A549 (cell line): ENCODE measurements around the gene MOCOS. TPM values are rescaled to one million over a fixed set of nuclear protein-coding genes. Genes with fewer than 3 reads are reported as not detected.
A peak's percentile ranks its signal among the peaks of the same experiment; 100 is the strongest.

ENCODE experiments used
- ATAC-seq, 2 experiments: fragments of 200-7000 bp in 1 of 2; fragments of >200 bp in 1 of 2; cut with Nextera tagmentation in 1 of 2; cut with Tn5 transposase in 1 of 2; 3 replicates each; pipeline versions ENCODE4 v1.8.0 to v1.9.1; 2018 to 2020; ENCODE audit warnings: mild to moderate bottlenecking in 1 of 2, moderate library complexity in 1 of 2
- CTCF ChIA-PET: fragments of 300-600 bp; sonication (Branson Sonifier 250); formaldehyde crosslinking; extraction: SDS; loops from one replicate; lab custom pipeline; 2021; ENCODE audit warnings: antibody characterized with exemption, inconsistent platforms; lab: Yijun Ruan, JAX
- POLR2A ChIA-PET: fragments of 350-600 bp; formaldehyde crosslinking; extraction: SDS; loops from one replicate; lab custom pipeline; 2021; ENCODE audit warnings: antibody characterized with exemption, inconsistent platforms; lab: Yijun Ruan, JAX
- DNase-seq, 2 experiments: peaks; one replicate each; pipeline versions ENCODE4 v3.0.0 to v3.0.0-alpha.2; 2011 to 2016; ENCODE audit warnings: low read depth in 1 of 2, low spot score in 1 of 2
- FAIRE-seq: peaks from 2 replicates; lab custom pipeline; 2011; peaks lifted over from hg19 to GRCh38; lab: Jason Lieb, UNC
- H3K27ac ChIP-seq, 2 experiments: fragments of >200 bp; sonication (Bioruptor Twin); formaldehyde crosslinking; 3 replicates each; pipeline ENCODE4 v1.5.1; 2016 to 2017
- H3K4me1 ChIP-seq: fragments of >200 bp; sonication (Bioruptor Twin); formaldehyde crosslinking; 3 replicates; pipeline ENCODE4 v1.6.1; 2016
- H3K4me2 ChIP-seq: fragments of >200 bp; sonication (Bioruptor Twin); formaldehyde crosslinking; 3 replicates; pipeline ENCODE4 v1.6.1; 2016
- H3K4me3 ChIP-seq: fragments of >200 bp; sonication (Bioruptor Twin); formaldehyde crosslinking; 3 replicates; pipeline ENCODE4 v1.5.1; 2016
- H3K9me3 ChIP-seq: fragments of >200 bp; sonication (Bioruptor Twin); formaldehyde crosslinking; 3 replicates; pipeline ENCODE4 v1.6.1; 2016
- BCL3 ChIP-seq: fragments of >200 bp; sonication (Bioruptor Twin); formaldehyde crosslinking; IDR thresholded peaks from 3 replicates; pipeline ENCODE4 v1.6.1; 2016
- CBX2 ChIP-seq: fragments of 200-600 bp; sonication (generic); IDR thresholded peaks from 2 replicates; pipeline ENCODE4 v1.6.1; 2016; ENCODE audit warnings: low read depth, mild to moderate bottlenecking, borderline replicate concordance
- CHD2 ChIP-seq: fragments of 150-350 bp; IDR thresholded peaks from 2 replicates; pipeline ENCODE4 v1.6.1; 2014; ENCODE audit warnings: low read length; ENCODE audit not compliant: partially characterized antibody
- EP300 ChIP-seq, 2 experiments: fragments of >200 bp; sonication (Bioruptor Twin); formaldehyde crosslinking; IDR thresholded peaks; 2 replicates in 1 of 2; 3 replicates in 1 of 2; pipeline ENCODE4 v1.6.1; 2016 to 2017
- ESRRA ChIP-seq: fragments of 150-350 bp; IDR thresholded peaks from 2 replicates; pipeline ENCODE4 v1.6.1; 2014; ENCODE audit warnings: mild to moderate bottlenecking, low read length, borderline replicate concordance
- FOXS1 ChIP-seq: fragments of 250-450 bp; sonication (Bioruptor Pico); IDR thresholded peaks from 2 replicates; pipeline ENCODE4 v1.5.0; 2020; ENCODE audit warnings: mild to moderate bottlenecking, moderate library complexity
- HOXA7 ChIP-seq: fragments of 250-450 bp; sonication (Bioruptor Pico); IDR thresholded peaks from 2 replicates; pipeline ENCODE4 v1.5.0; 2020; ENCODE audit warnings: mild to moderate bottlenecking, moderate library complexity
- HOXB13 ChIP-seq: fragments of 250-450 bp; sonication (Bioruptor Pico); IDR thresholded peaks from 2 replicates; pipeline ENCODE4 v1.5.0; 2020; ENCODE audit warnings: low read depth, mild to moderate bottlenecking, moderate library complexity
- JUN ChIP-seq, 2 experiments: fragments of >200 bp; sonication (Bioruptor Twin); formaldehyde crosslinking; IDR thresholded peaks; 2 replicates in 1 of 2; 3 replicates in 1 of 2; pipeline ENCODE4 v1.6.1; 2016 to 2017
- KDM1A ChIP-seq: fragments of 200-600 bp; sonication (generic); IDR thresholded peaks from 2 replicates; pipeline ENCODE4 v1.6.1; 2016; ENCODE audit warnings: low read depth, mild to moderate bottlenecking
- MAFK ChIP-seq: fragments of 450-650 bp; IDR thresholded peaks from 2 replicates; pipeline ENCODE4 v1.6.1; 2014; ENCODE audit not compliant: partially characterized antibody
- MAZ ChIP-seq: fragments of 150-350 bp; IDR thresholded peaks from 2 replicates; pipeline ENCODE4 v1.6.1; 2014; ENCODE audit warnings: antibody characterized with exemption, low read depth, low read length, borderline replicate concordance
- PHF8 ChIP-seq: fragments of 200-600 bp; sonication (generic); IDR thresholded peaks from 2 replicates; pipeline ENCODE4 v1.6.1; 2016; ENCODE audit warnings: low read depth, mild to moderate bottlenecking, antibody characterized with exemption, moderate library complexity, borderline replicate concordance
- POLR2A ChIP-seq: IDR thresholded peaks from 2 replicates; pipeline ENCODE4 v1.6.1; 2012; ENCODE audit warnings: mild to moderate bottlenecking, low read length
- SMC3 ChIP-seq: fragments of >200 bp; sonication (Bioruptor Twin); formaldehyde crosslinking; IDR thresholded peaks from 3 replicates; pipeline ENCODE4 v1.6.1; 2018; ENCODE audit warnings: inconsistent platforms
- TP53 ChIP-seq: fragments of 250-450 bp; sonication (Bioruptor Pico); IDR thresholded peaks from 2 replicates; pipeline ENCODE4 v1.5.0; 2021; ENCODE audit warnings: mild to moderate bottlenecking, moderate library complexity
- ZC3H11A ChIP-seq: fragments of 450-650 bp; IDR thresholded peaks from 2 replicates; pipeline ENCODE4 v1.6.1; 2014; ENCODE audit warnings: antibody characterized with exemption, mild to moderate bottlenecking
- ZFP36 ChIP-seq: fragments of 450-650 bp; IDR thresholded peaks from 2 replicates; pipeline ENCODE4 v1.6.1; 2014; ENCODE audit warnings: borderline replicate concordance; ENCODE audit not compliant: partially characterized antibody
- WGBS: methylation state at CpG from one replicate; pipeline ENCODE4 v1.1.6; 2017; ENCODE audit errors: missing lambda C conversion rate; 5-methylcytosine and 5-hydroxymethylcytosine counted together
- polyA plus RNA-seq, 4 experiments: library from polyadenylated mRNA; depleted of rRNA in 3 of 4; stranded (reverse); fragments of >200 nt; fragmentation: RNase III in 1 of 4; extraction: RNeasy Plus Mini Kit Qiagen cat#74134 plus additional on column Dnase treatment in 1 of 4; gene quantifications; 2 replicates in 3 of 4; 3 replicates in 1 of 4; pipeline ENCODE4 v1.2.3, GENCODE V29; 2011 to 2017
- TF ChIP-seq, protein P1 (sequence below): fragments of 450-650 bp; IDR thresholded peaks from 2 replicates; pipeline ENCODE4 v1.6.1; 2014; ENCODE audit warnings: antibody characterized with exemption
- TF ChIP-seq, protein P2 (sequence below): IDR thresholded peaks from 2 replicates; pipeline ENCODE4 v1.6.1; 2012; ENCODE audit warnings: low read depth, borderline replicate concordance
- TF ChIP-seq, protein P3 (sequence below): fragments of 150-350 bp; IDR thresholded peaks from 2 replicates; pipeline ENCODE4 v1.6.1; 2014; ENCODE audit warnings: low read depth, mild to moderate bottlenecking, low read length
- TF ChIP-seq, protein P4 (sequence below): IDR thresholded peaks from 2 replicates; pipeline ENCODE4 v1.6.1; 2012
- TF ChIP-seq, protein P5 (sequence below): fragments of 200-600 bp; sonication (generic); IDR thresholded peaks from 2 replicates; pipeline ENCODE4 v1.6.1; 2016; ENCODE audit warnings: antibody characterized with exemption, mild to moderate bottlenecking, moderate library complexity

Gene MOCOS
- polyA plus RNA-seq, 2 of the 4 experiments (the other 2 are of a cell fraction) = 2.7 to 8.1 TPM

DNA sequence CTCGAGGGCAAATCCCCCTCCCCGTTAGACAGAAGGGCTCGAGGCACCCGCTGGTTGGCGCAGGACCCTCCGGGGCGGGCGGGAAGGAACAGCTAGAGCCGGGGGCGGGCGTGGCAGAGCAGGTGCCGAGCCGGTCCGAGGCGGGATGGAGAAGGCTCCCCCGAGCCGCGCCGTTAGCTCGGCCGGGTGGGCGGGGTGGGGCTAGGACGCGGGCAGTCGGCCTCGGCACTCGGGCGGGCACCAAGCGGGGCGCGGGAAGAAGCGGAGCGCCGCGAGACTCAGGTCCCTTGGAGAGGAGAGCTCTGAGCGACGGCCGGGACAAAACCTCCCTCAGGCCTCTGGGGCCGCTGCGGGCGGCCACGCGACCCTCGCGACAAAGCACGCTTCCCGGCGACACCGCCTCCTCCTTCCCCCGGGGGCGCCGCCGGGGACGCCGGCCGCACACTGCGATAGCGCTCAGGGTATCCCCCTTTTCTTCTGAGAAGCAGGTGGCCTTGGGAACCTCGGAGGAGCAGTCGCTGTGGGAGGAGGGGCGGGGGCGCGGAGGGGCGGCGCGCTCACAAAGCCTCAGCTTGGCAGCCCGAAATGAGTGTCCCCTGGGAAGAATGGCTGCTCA, 110.9 kb downstream of the MOCOS start:
- no peak for DNase-seq
- no peak for FAIRE-seq
- POLR2A ChIA-PET = interaction anchor here (0.5 to 2.3 kb wide), 4 partner anchors 11 to 232 kb away, joined by 3 to 10 read pairs (median 4); no protein-coding TSS in a partner anchor

DNA sequence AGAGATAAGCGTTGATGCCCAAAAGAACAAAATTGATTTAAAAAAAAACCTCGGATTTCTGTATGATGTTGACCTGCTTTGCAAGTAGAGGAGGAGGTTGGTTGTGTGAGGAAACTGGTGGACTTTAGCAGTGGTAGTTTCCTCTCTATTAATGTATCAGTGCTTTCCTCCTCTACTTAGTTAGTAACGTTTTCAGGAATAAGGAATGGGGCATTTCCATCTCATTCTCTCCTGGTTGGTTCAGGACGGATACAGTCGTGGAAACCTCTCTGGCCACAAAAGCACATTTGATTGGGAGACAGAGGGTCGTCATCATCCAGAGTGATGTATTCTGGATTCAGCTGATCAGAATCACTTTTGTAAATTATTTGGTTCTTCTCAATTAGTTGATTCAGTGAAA, 111.7 kb downstream of the MOCOS start:
- no peaks in the 10 kb centered on the region for H3K9me3 ChIP-seq
- FAIRE-seq (no peak), ATAC-seq (no peak), DNase-seq (no peak)
- CTCF ChIA-PET = interaction anchor here (1.4 to 1.7 kb wide), 2 partner anchors 39 to 272 kb away, joined by 3 to 4 read pairs; no protein-coding TSS in a partner anchor
- no peak overlapping the region for H3K27ac ChIP-seq
- peak overlapping the region; percentile 100; the same call in 1 of the 3 replicates for H3K4me2 ChIP-seq
- POLR2A ChIA-PET = no interaction called here
- H3K4me3 ChIP-seq = no peak overlapping the region
- H3K4me1 ChIP-seq = no peaks in the 10 kb centered on the region
- 82% methylated on average over 6 of the region's 6 CpGs for WGBS
- TF ChIP-seq TP53 (CRISPR knock-in tag) = no peak
- TF ChIP-seq PHF8 = no peak
- no peak for TF ChIP-seq CBX2
- no peak for TF ChIP-seq MAZ
- TF ChIP-seq, protein P1, sequence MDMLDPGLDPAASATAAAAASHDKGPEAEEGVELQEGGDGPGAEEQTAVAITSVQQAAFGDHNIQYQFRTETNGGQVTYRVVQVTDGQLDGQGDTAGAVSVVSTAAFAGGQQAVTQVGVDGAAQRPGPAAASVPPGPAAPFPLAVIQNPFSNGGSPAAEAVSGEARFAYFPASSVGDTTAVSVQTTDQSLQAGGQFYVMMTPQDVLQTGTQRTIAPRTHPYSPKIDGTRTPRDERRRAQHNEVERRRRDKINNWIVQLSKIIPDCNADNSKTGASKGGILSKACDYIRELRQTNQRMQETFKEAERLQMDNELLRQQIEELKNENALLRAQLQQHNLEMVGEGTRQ = no peak
- TF ChIP-seq, protein P2, sequence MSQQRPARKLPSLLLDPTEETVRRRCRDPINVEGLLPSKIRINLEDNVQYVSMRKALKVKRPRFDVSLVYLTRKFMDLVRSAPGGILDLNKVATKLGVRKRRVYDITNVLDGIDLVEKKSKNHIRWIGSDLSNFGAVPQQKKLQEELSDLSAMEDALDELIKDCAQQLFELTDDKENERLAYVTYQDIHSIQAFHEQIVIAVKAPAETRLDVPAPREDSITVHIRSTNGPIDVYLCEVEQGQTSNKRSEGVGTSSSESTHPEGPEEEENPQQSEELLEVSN = no peak
- TF ChIP-seq BCL3 = no peak
- TF ChIP-seq ZFP36 = no peak
- TF ChIP-seq, protein P3, sequence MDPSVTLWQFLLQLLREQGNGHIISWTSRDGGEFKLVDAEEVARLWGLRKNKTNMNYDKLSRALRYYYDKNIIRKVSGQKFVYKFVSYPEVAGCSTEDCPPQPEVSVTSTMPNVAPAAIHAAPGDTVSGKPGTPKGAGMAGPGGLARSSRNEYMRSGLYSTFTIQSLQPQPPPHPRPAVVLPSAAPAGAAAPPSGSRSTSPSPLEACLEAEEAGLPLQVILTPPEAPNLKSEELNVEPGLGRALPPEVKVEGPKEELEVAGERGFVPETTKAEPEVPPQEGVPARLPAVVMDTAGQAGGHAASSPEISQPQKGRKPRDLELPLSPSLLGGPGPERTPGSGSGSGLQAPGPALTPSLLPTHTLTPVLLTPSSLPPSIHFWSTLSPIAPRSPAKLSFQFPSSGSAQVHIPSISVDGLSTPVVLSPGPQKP = no peak

More for the DNA sequence above, 110.9 kb downstream of the MOCOS start:
- TF ChIP-seq EP300 (IDR thresholded peaks at IDR 0.05) (no peak), KDM1A (no peak), SMC3 (no peak), JUN (IDR thresholded peaks at IDR 0.05) (no peak), ZC3H11A (no peak), HOXA7 (CRISPR knock-in tag) (no peak), FOXS1 (CRISPR knock-in tag) (no peak), CHD2 (no peak), MAFK (no peak), CBX2 (no peak), PHF8 (no peak), ESRRA (no peak), POLR2A (no peak), HOXB13 (no peak)
- TF ChIP-seq, protein P1 = no peak
- TF ChIP-seq, protein P4, sequence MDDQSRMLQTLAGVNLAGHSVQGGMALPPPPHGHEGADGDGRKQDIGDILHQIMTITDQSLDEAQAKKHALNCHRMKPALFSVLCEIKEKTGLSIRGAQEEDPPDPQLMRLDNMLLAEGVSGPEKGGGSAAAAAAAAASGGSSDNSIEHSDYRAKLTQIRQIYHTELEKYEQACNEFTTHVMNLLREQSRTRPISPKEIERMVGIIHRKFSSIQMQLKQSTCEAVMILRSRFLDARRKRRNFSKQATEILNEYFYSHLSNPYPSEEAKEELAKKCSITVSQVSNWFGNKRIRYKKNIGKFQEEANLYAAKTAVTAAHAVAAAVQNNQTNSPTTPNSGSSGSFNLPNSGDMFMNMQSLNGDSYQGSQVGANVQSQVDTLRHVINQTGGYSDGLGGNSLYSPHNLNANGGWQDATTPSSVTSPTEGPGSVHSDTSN = no peak
- TF ChIP-seq, protein P5, sequence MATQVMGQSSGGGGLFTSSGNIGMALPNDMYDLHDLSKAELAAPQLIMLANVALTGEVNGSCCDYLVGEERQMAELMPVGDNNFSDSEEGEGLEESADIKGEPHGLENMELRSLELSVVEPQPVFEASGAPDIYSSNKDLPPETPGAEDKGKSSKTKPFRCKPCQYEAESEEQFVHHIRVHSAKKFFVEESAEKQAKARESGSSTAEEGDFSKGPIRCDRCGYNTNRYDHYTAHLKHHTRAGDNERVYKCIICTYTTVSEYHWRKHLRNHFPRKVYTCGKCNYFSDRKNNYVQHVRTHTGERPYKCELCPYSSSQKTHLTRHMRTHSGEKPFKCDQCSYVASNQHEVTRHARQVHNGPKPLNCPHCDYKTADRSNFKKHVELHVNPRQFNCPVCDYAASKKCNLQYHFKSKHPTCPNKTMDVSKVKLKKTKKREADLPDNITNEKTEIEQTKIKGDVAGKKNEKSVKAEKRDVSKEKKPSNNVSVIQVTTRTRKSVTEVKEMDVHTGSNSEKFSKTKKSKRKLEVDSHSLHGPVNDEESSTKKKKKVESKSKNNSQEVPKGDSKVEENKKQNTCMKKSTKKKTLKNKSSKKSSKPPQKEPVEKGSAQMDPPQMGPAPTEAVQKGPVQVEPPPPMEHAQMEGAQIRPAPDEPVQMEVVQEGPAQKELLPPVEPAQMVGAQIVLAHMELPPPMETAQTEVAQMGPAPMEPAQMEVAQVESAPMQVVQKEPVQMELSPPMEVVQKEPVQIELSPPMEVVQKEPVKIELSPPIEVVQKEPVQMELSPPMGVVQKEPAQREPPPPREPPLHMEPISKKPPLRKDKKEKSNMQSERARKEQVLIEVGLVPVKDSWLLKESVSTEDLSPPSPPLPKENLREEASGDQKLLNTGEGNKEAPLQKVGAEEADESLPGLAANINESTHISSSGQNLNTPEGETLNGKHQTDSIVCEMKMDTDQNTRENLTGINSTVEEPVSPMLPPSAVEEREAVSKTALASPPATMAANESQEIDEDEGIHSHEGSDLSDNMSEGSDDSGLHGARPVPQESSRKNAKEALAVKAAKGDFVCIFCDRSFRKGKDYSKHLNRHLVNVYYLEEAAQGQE = no peak
- peak in 1 of 2 experiments; percentile 16; a peak in 2 of 6 replicates for ATAC-seq
- Histone ChIP-seq H3K27ac (peak overlapping the region; percentile 72 to 92; a peak in 5 of 6 replicates), H3K4me2 (peak overlapping the region; percentile 100), H3K9me3 (no peaks in the 10 kb centered on the region), H3K4me3 (peak overlapping the region; percentile 67), H3K4me1 (no peaks in the 10 kb centered on the region)
- 19% methylated on average over 13 of the region's 67 CpGs for WGBS
- CTCF ChIA-PET = interaction anchor here (0.7 to 1.7 kb wide), 4 partner anchors 39 to 388 kb away, joined by 3 to 4 read pairs (median 3); no protein-coding TSS in a partner anchor
